GM19468 (cell line): ENCODE data around the gene IFFO2.
"Not testable (repeated sequence)": the region's sequence is repeated elsewhere in the genome, so short reads cannot be mapped to it uniquely, and the experiment has no call there.

Source experiments
- ATAC-seq: cut with Tn5 transposase; IDR thresholded peaks from one replicate; pipeline ENCODE4 v1.9.1; 2021; ENCODE audit warnings: mild to moderate bottlenecking, moderate library complexity, moderate number of reproducible peaks; ENCODE audit not compliant: unreplicated experiment; ENCODE audit errors: extremely low read depth

Gene IFFO2

GRCh38 chr1:18901952-18902522, 54.4 kb downstream of the IFFO2 start:
- no peak for ATAC-seq

GRCh38 chr1:18901147-18901951, 55.1 kb downstream of the IFFO2 start:
- no peak for ATAC-seq

- ATAC-seq: no peak
Measured at GRCh38 chr1:18900303-18900841, 56.1 kb downstream of the IFFO2 start.

DNA sequence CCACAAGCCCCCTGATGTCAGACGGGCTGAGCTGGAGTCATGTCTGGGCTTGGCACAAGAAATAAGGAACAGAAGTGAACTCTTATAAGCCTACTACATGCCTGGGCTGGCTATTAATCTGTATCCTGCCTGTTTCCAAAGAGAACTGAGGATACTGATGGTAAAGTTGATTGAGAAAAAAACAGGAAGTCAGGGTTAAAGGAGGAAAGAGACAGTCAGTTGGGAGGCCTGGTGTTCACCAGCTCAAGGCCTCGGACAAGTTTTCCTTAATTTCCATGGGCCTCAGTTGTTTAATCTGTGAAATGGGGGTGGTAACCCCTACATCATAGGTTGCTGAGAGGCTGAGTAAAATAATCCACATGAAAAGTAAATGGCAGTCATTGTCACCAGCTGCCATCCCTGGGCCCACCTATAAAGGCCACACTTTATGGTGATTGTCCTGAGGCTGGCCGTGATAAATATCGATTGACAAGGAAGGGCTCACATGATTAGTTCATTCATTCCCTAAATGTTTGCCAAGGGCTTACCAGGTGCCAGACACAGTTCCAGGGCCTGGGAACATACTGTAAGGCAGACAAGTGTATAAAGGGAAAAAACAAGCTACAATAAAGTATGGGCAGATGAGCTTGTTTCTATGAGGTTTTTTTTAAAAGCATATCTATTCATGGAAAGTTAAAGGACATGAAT, 57.0 kb downstream of the IFFO2 start:
- ATAC-seq: no peak

DNA sequence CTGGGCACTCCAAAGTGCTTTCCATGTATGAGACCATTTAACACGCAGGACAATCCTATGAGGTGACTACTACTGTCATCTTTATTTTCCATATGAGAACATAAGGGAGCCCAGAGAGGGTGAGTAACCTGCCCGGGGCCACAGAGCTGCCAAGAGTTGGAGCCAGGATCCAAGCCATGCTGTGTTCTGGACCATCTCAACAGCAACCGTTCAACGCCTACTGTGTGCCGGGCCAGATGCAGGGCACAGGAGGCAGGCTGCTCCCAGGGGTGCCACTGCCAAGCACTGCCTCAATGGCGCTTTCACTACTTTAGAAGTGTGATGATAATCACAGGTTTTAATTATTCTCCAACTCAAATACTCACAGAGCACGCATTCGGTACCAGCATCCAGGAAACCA, 57.9 kb downstream of the IFFO2 start:
- no peak for ATAC-seq

GRCh38 chr1:18895317-18895716, 61.2 kb downstream of the IFFO2 start:
- ATAC-seq: no peak

DNA sequence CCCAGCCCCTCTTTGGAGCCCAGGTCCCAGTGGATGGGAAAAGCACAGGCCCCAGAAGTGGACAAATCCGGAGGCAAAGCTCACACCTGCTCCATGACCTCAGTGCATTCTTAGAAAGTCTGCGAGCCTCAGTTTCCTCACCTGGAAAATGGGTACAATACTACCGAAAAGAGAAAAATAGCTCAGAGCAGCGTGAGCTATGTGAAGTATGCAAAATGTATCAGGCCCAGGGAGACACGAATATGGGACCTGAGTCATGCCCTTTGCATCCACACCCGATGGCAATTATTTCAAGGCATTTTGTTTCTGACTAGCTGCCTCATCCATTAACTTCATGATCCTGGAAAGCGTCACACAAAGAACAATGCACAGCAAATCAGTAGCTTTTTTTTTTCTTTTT, 63.4 kb downstream of the IFFO2 start:
- no peak for ATAC-seq

- not testable (repeated sequence) for ATAC-seq
Measured at GRCh38 chr1:18891858-18892257, 64.6 kb downstream of the IFFO2 start.

DNA sequence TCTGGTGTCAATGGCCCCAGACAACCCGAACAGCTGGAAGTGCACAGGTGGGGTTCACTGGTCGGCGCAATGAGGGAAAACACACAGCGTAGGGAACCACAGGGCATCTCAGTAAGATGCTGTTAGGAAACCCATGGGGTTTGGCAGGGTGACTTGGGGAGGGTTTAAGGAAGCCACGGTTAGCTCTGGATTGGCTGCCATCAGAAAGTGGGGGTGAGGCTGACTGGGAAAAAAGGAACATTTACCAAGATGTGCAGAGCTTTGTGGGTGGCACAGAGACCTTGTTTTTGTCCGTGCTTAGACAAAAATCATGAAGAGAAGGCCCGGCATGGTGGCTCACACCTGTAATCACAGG, 65.1 kb downstream of the IFFO2 start:
- ATAC-seq: no peak

GRCh38 chr1:18890706-18891425, 65.6 kb downstream of the IFFO2 start:
- ATAC-seq: no peak

DNA sequence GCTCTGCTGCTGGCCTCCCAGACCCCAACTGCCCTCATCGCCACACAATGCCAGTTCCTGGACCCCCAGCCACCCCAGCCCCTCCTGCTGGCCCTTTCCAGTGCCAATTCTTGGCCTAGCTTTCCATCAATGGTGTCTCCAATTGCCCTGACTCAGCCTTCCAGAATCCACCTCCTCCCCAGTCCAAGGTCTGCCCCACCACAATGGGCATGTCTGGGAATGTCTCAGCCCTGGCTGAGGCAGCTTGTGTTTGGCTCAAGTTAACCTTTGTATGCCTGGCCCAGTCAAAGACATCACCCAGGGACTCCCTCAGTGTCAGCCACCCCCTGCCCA, 70.5 kb downstream of the IFFO2 start:
- ATAC-seq: no peak

DNA sequence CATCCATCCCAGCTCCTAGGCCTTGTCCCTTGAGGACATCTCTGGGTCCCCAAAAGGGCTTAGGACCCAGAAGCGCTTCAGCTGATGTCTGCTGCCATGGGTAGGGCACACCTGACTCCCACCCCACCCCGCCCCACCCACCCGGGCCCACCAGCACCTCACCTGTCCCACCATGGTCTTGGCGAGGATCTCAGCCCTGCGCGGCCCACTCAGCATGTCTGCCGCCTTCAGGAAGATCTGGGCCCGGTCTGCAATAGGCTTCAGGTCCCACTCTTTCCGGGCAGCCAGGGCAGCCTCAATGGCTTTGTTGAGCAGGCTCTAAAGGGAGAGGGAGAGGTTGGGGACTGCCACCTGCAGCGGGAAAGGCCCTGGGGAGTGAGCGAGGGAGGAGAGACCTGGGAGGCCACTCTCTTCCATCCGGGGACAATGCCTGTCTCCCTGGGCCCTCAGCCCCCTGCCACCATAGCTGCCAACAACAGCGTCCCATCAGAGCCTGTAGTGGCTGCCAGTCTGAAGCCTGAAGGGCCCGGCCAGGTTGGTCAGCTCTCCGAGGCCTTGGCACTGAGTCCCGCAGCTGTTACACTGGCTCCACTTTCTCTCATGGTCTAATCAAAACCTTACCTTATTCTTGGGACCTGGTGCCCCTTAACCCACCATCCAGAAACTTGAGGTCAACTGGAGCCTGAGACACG, 71.0 kb downstream of the IFFO2 start:
- ATAC-seq: no peak

GRCh38 chr1:18884727-18885126, 71.7 kb downstream of the IFFO2 start:
- no peak for ATAC-seq

DNA sequence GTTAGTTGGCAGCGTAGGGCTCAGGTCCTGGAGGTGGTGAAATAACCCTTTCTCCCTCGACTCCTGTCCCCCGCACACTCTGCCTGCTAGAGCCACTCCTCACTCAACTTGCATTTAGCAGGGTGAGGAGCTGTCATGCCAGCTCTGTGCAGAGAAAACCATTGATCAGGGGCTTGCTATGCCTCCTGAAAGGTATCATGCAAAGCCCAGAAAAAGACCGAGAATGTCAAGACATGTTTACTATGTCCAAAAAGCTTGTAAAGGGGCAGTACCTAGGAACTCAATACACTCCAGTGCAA, 72.1 kb downstream of the IFFO2 start:
- ATAC-seq: no peak

DNA sequence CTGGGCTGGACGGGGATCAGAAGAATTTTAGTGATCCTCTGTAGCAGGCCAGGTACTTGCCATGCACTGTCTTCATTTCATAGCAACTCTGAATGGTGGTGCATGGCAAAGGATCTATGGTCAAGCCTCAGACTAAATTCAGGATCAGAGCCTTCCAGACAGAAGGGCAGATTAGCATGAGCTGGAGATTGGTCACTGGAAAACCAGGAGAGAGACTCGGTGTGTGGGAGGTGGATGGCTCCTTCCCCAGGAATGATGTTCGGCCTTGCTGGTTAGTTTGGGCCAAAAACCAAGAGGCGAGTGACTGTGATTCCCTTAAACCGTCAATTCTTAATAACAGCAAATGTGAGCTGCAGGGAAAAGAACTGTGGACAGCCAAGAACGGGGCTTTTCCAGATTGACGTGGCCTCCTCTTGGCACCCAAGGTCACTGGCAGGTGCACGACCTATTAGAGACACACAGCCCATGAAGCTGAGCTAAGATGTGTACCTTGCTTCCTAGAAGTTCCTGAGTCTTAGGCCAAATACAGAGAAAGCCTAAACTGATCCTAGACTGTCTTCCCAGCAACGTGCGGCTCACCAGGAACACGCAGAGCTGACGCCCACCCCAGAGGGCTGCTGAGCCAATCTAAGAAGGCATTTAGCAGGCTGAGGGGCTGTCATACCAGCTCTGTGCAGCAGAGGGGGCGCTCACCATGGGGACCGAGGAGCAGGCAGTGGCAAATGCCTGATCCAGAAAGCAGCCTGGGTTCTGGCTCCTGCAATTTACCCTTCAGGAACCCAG, 72.6 kb downstream of the IFFO2 start:
- ATAC-seq: no peak

DNA sequence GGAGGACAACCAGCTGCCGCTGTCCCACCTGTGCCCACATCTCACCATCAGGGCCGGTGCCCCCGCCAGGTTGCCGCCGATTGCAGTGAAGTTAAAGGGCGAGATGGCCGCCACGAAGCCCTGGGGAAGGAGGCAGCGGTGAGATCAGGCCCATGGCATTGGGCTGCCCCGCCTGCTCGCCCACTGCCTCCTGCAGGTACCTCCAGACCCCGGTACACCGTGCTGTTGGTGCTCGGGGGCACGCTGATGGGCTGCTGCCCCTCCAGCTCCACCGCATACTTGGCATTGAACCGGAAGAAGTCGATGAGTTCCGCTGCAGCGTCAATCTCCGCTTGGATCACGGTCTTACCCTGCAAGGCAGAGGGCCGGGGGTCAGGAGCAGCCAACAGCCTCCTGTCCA, 73.4 kb downstream of the IFFO2 start:
- no peak for ATAC-seq

DNA sequence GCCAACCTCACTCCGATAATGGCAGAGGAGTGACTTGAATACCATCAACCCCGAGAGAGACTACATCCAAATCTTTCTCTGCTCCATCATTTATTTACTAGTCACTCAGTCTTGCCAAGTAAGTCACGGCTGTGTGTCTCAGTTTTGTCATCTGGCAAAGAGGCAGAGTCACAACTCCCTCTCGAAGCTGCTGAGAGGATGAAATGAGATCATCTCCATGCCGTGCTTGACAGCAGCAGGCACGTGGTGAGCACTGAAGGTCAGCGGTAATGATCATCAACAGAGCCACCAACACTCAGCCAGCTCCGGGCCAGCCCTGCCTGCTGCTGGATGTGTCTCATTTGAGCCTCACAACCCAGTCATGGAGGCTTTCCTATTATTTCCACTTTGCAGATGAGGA, 74.0 kb downstream of the IFFO2 start:
- no peak for ATAC-seq

GRCh38 chr1:18881642-18882431, 74.6 kb downstream of the IFFO2 start:
- no peak for ATAC-seq

DNA sequence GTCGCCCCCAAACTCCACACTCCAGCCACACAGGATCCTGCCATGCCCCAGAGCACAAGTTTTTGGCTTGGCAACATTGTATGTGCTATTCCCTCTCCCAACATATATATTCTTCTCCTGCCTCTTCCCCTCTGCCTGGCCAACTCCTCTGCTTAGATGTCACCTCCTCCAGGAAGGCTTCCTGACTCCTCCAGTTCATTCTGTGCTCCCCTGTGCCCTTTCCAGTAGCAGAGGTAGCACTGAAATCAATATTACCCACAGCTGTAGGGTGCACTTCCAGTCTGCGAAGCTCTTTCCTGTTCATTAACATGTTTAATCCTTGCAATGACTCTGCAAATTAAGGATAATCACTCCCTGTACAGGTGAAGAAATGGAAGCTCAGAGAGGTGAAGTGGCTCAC, 75.3 kb downstream of the IFFO2 start:
- ATAC-seq: no peak
